Calu3 (cell line): ENCODE measurements around the gene SLC17A2. TPM values are rescaled to one million over a fixed set of nuclear protein-coding genes. Genes with fewer than 3 reads are reported as not detected.

Experiments used
- BruUV-seq: library from RNA; stranded (reverse); fragments of 400-500 nt; replicated peaks from 2 replicates; lab custom pipeline; 2021; lab: Mats Ljungman, UMichigan
- CTCF ChIA-PET: fragments of 300-600 bp; sonication (Branson Sonifier 250); formaldehyde crosslinking; loops from one replicate; lab custom pipeline; 2022; ENCODE audit warnings: antibody characterized with exemption; lab: Charles Lee
- DNase-seq: peaks from one replicate; pipeline ENCODE4 v3.0.0; 2022
- H3K27ac Mint-ChIP-seq: one replicate; pipeline ENCODE4 v1.8.0; 2022; ENCODE audit warnings: mixed read lengths; ENCODE audit not compliant: unreplicated experiment
- H3K27me3 Mint-ChIP-seq: one replicate; pipeline ENCODE4 v1.8.0; 2022; ENCODE audit warnings: mixed read lengths; ENCODE audit not compliant: unreplicated experiment
- H3K36me3 Mint-ChIP-seq: one replicate; pipeline ENCODE4 v1.8.0; 2022; ENCODE audit warnings: mild to moderate bottlenecking, moderate library complexity, mixed read lengths; ENCODE audit not compliant: insufficient read depth, unreplicated experiment
- H3K4me1 Mint-ChIP-seq: one replicate; pipeline ENCODE4 v1.8.0; 2022; ENCODE audit warnings: mild to moderate bottlenecking, low read depth, mixed read lengths; ENCODE audit not compliant: unreplicated experiment
- H3K4me3 Mint-ChIP-seq: one replicate; pipeline ENCODE4 v1.8.0; 2022; ENCODE audit warnings: mild to moderate bottlenecking, low read depth, moderate library complexity, mixed read lengths; ENCODE audit not compliant: unreplicated experiment
- H3K9me3 Mint-ChIP-seq: one replicate; pipeline ENCODE4 v1.8.0; 2022; ENCODE audit warnings: low read depth, mixed read lengths; ENCODE audit not compliant: unreplicated experiment
- intact Hi-C: fragments of 100-400 bp; cut with micrococcal nuclease; formaldehyde crosslinking; loops from one replicate; pipeline ENCODE4 v1.10.0; 2022; ENCODE audit not compliant: unreplicated experiment
- total RNA-seq: library from RNA; stranded (reverse); gene quantifications from 2 replicates; pipeline ENCODE4 v1.2.3, GENCODE V29; 2022
- TF ChIP-seq, protein P1 (sequence below): fragments of 200-600 bp; IDR thresholded peaks from one replicate; pipeline ENCODE4 v1.8.0; 2022; ENCODE audit warnings: antibody characterized with exemption; ENCODE audit not compliant: unreplicated experiment

The SLC17A2 gene
- total RNA-seq, 1 experiment from 2014 or later, result not detected

- intact Hi-C loops, result no loop called here
- peaks cover 64% of the 10 kb centered on the region for H3K4me1 Mint-ChIP-seq
Measured at GRCh38 chr6:25966711-25967110, 36.2 kb upstream of the SLC17A2 start.

GRCh38 chr6:25965058-25965457, 34.6 kb upstream of the SLC17A2 start:
- intact Hi-C loops, result no loop called here
- Mint-ChIP-seq H3K27ac (no peak overlapping the region), H3K4me1 (peaks cover 50% of the 10 kb centered on the region), H3K36me3 (peaks cover 76% of the 10 kb centered on the region), H3K4me3 (peak overlapping the region; percentile 95), H3K9me3 (peaks cover 2% of the 10 kb centered on the region), H3K27me3 (no peaks in the 10 kb centered on the region)
- DNase-seq, result no peak
- TF ChIP-seq, protein P1, sequence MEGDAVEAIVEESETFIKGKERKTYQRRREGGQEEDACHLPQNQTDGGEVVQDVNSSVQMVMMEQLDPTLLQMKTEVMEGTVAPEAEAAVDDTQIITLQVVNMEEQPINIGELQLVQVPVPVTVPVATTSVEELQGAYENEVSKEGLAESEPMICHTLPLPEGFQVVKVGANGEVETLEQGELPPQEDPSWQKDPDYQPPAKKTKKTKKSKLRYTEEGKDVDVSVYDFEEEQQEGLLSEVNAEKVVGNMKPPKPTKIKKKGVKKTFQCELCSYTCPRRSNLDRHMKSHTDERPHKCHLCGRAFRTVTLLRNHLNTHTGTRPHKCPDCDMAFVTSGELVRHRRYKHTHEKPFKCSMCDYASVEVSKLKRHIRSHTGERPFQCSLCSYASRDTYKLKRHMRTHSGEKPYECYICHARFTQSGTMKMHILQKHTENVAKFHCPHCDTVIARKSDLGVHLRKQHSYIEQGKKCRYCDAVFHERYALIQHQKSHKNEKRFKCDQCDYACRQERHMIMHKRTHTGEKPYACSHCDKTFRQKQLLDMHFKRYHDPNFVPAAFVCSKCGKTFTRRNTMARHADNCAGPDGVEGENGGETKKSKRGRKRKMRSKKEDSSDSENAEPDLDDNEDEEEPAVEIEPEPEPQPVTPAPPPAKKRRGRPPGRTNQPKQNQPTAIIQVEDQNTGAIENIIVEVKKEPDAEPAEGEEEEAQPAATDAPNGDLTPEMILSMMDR, result no peak
- BruUV-seq, result no TSS peak
- CTCF ChIA-PET, result no interaction called here

More at GRCh38 chr6:25966711-25967110, 36.2 kb upstream of the SLC17A2 start:
- no peaks in the 10 kb centered on the region for H3K9me3 Mint-ChIP-seq
- CTCF ChIA-PET, result no interaction called here
- DNase-seq, result no peak
- peaks cover 89% of the 10 kb centered on the region for H3K36me3 Mint-ChIP-seq
- H3K27ac Mint-ChIP-seq, result no peak overlapping the region
- H3K27me3 Mint-ChIP-seq, result no peaks in the 10 kb centered on the region
- no TSS peak for BruUV-seq
- TF ChIP-seq, protein P1, result no peak
- H3K4me3 Mint-ChIP-seq, result no peak overlapping the region

DNA sequence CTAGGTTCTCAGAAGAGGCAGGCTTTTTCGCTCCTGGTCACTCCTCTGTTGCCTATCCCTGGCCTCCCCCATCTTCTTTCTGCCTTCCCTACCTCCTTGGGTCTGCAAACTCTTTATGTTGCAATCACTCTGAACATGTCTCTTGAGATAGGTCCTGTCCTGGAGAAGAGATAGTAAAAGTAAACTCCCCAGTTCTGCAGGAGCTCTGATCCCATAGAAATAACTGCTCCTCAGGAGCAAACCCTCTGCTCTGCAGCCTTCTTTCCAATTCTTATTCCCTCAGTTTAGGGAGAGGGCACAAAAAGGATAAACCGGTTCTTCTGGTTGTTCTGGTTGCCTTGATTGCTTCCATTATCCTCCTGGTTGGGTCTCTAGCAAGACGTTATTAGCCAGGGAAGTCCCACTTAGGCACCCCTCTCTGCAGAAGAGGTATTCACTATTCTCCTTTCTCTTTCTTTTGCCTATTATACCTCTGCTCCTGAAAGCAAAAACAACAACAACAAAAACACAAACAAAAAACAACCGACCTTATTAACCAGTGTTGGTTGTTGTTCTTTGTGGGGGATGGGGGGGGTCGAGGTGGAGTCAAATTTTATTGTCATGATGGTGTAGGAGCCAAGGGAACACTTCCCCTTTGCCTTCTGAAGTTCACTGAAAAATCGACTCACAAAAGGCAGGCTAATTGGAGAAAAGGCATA, 33.1 kb upstream of the SLC17A2 start:
- Mint-ChIP-seq H3K4me3 (peak overlapping the region; percentile 95), H3K36me3 (peaks cover 67% of the 10 kb centered on the region), H3K27ac (peak overlapping the region; percentile 100), H3K9me3 (peaks cover 3% of the 10 kb centered on the region), H3K4me1 (peaks cover 55% of the 10 kb centered on the region), H3K27me3 (no peaks in the 10 kb centered on the region)
- peak; percentile 38 for DNase-seq
- intact Hi-C loops, result no loop called here
- TF ChIP-seq, protein P1, result no peak
- CTCF ChIA-PET, result interaction anchor here (0.6 kb wide), 1 partner anchor 1225 kb away, joined by 6 read pairs; no protein-coding TSS in a partner anchor
- BruUV-seq, result no TSS peak

- Mint-ChIP-seq H3K9me3 (peaks cover 6% of the 10 kb centered on the region), H3K36me3 (peaks cover 55% of the 10 kb centered on the region), H3K27ac (peak within 1 kb of the TSS; percentile 100), H3K4me1 (peaks cover 44% of the 10 kb centered on the region), H3K4me3 (peak within 1 kb of the TSS; percentile 95), H3K27me3 (no peaks in the 10 kb centered on the region)
- TF ChIP-seq, protein P1, result no peak
- BruUV-seq, result TSS peak; percentile 91
- intact Hi-C loops, result no loop called here
- DNase-seq, result peak; percentile 78
- CTCF ChIA-PET, result no interaction called here
Measured at GRCh38 chr6:25962149-25963127, 31.9 kb upstream of the SLC17A2 start, which contains the start of gene TRIM38. TSS of gene TRIM38 (plus strand) at chr6:25962802. CDS start at chr6:25966523, 3,721 bp downstream.
